HFF-Myc (cell line): ENCODE data around the gene HBS1L.

Experiments
- DNase-seq: peaks from one replicate; pipeline ENCODE4 v3.0.0-alpha.2; 2011; ENCODE audit warnings: low read depth; ENCODE audit errors: extremely low read depth
- H3K4me3 ChIP-seq: replicated peaks from 2 replicates; pipeline ENCODE4 v1.5.1; 2011; ENCODE audit warnings: low read depth, mild to moderate bottlenecking, control low read depth, low read length
- TF ChIP-seq, protein P1 (sequence below): IDR thresholded peaks from 2 replicates; pipeline ENCODE4 v1.5.1; 2012; ENCODE audit warnings: mild to moderate bottlenecking, low read depth, low read length, control low read depth; ENCODE audit errors: missing control alignments

Gene HBS1L

GRCh38 chr6:134921276-134921675 lies 133.3 kb downstream of the HBS1L start:
- TF ChIP-seq, protein P1, sequence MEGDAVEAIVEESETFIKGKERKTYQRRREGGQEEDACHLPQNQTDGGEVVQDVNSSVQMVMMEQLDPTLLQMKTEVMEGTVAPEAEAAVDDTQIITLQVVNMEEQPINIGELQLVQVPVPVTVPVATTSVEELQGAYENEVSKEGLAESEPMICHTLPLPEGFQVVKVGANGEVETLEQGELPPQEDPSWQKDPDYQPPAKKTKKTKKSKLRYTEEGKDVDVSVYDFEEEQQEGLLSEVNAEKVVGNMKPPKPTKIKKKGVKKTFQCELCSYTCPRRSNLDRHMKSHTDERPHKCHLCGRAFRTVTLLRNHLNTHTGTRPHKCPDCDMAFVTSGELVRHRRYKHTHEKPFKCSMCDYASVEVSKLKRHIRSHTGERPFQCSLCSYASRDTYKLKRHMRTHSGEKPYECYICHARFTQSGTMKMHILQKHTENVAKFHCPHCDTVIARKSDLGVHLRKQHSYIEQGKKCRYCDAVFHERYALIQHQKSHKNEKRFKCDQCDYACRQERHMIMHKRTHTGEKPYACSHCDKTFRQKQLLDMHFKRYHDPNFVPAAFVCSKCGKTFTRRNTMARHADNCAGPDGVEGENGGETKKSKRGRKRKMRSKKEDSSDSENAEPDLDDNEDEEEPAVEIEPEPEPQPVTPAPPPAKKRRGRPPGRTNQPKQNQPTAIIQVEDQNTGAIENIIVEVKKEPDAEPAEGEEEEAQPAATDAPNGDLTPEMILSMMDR, result no peak

GRCh38 chr6:134920422-134920821 lies 134.2 kb downstream of the HBS1L start:
- no peak for DNase-seq
- TF ChIP-seq, protein P1, result no peak
- H3K4me3 ChIP-seq, result no peak overlapping the region

More at GRCh38 chr6:134921276-134921675, 133.3 kb downstream of the HBS1L start:
- H3K4me3 ChIP-seq, result no peak overlapping the region
- no peak for DNase-seq

DNA sequence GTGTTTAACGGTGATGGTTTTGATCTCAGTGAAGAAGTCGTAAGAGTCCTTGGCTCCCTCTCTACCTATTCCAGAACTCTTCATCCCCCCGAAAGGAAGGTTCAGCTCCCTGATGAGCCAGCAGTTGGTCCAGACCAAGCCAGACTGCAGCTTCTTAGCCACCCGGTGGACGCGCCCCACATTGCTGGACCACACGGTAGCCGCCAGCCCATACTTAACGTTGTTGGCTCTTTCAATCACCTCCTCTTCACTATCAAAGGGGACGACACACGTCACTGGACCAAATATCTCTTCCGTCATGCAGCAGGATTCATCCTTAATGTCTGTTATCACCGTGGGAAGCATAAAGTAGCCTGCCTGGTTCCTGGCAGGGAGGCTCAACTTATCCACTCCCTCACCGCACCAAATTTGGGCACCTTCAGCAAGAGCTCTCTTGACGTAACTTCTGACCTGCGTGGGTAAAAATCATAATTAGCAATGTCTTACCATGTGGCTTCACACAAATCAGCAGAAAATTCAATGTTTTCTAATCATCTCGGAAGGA lies 136.1 kb downstream of the HBS1L start:
- TF ChIP-seq, protein P1, result no peak
- no peak for DNase-seq

GRCh38 chr6:134911547-134911946 lies 143.1 kb downstream of the HBS1L start:
- no peak overlapping the region for H3K4me3 ChIP-seq
- TF ChIP-seq, protein P1, result no peak
- no peak for DNase-seq

More for the DNA sequence above, 136.1 kb downstream of the HBS1L start:
- H3K4me3 ChIP-seq, result no peak overlapping the region

DNA sequence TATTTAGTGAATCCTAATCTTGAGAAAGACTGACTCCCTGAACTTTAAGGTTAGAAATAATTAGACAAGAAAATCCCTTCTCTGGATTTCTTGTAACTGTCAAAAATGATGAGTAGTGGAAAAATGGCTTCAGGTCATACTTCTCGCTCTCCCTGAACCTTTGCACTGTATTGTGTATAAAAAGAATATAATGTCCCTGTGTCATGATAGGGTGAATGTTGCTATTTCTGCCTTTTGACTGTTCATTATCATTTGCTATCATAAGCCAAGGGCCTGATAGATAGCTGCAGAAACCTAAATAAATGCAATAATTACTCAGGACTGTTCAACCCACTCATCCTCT lies 144.1 kb downstream of the HBS1L start:
- H3K4me3 ChIP-seq, result no peak overlapping the region
- no peak for DNase-seq
- TF ChIP-seq, protein P1, result no peak
